ENCODE measurements around the gene FARP2. TPM values are rescaled to one million over a fixed set of nuclear protein-coding genes. Genes with fewer than 3 reads are reported as not detected.
"Not testable (repeated sequence)": the region's sequence is repeated elsewhere in the genome, so short reads cannot be mapped to it uniquely, and the experiment has no call there.

FARP2 gene
- total and polyA plus RNA-seq, 10 donors, result 9.1 to 72.8 (median 53.4) TPM

DNA sequence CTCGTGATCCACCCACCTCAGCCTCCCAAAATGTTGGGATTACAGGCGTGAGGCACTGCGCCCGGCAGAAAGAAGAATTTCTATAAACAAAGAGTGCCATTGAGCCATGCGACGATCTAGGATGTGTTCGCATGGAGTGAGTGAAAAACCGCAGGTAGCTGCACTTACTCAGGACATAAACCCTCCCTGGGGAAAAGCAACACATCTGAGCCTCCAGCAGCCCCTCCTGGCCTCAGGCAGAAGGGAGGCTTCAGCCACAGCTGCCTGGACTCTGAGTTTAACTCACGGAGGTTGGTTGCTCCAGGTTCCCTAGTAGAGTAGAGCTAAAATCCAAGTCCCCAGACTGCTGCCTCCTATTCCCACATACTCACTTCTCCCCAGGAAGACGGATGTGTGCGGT is 163.6 kb downstream of the FARP2 start:
- Histone ChIP-seq H3K36me3 (no peaks in the 10 kb centered on the region), H3K4me3 (no peak overlapping the region), H3K4me1 (peaks cover 0 to 9% (median 0%) of the 10 kb centered on the region in 6 donors), H3K27ac (no peak overlapping the region), H3K9me3 (no peaks in the 10 kb centered on the region), H3K27me3 (replicated peaks in 1 of 7) (peaks cover 0 to 34% (median 0%) of the 10 kb centered on the region in 7 donors)
- WGBS, 5 donors, result 78 to 90% (median 86%) methylated on average over 11 of the region's 11 CpGs
- TF ChIP-seq POLR2A (IDR thresholded peaks at IDR 0.05) (no peak), POLR2AphosphoS5 (IDR thresholded peaks at IDR 0.05) (no peak), CTCF (IDR thresholded peaks at IDR 0.05 in 8 of 11, conservative IDR thresholded peaks at IDR 0.05 in 3 of 11) (no peak)
- intact Hi-C loops (cut with DNase I; ENCODE audit: low total_unique reads), result no loop called here
- no peak for DNase-seq

GRCh38 chr2:241522477-241522876 is 166.4 kb downstream of the FARP2 start:
- TF ChIP-seq POLR2AphosphoS5 (IDR thresholded peaks at IDR 0.05) (no peak), POLR2A (IDR thresholded peaks at IDR 0.05) (no peak), CTCF (IDR thresholded peaks at IDR 0.05 in 8 of 11, conservative IDR thresholded peaks at IDR 0.05 in 3 of 11) (no peak)
- no peaks in the 10 kb centered on the region for H3K4me1 ChIP-seq
- no peak overlapping the region for H3K4me3 ChIP-seq
- WGBS, 5 donors, result 70 to 89% (median 79%) methylated on average over 5 of the region's 5 CpGs
- no peak for DNase-seq
- peaks cover 0 to 19% (median 13%) of the 10 kb centered on the region in 8 donors for H3K9me3 ChIP-seq
- H3K27ac ChIP-seq, result no peak overlapping the region
- peaks cover 0 to 34% (median 0%) of the 10 kb centered on the region in 7 donors for H3K27me3 ChIP-seq (replicated peaks in 1 of 7)
- no peaks in the 10 kb centered on the region for H3K36me3 ChIP-seq
- intact Hi-C loops (cut with DNase I; ENCODE audit: low total_unique reads), result no loop called here

DNA sequence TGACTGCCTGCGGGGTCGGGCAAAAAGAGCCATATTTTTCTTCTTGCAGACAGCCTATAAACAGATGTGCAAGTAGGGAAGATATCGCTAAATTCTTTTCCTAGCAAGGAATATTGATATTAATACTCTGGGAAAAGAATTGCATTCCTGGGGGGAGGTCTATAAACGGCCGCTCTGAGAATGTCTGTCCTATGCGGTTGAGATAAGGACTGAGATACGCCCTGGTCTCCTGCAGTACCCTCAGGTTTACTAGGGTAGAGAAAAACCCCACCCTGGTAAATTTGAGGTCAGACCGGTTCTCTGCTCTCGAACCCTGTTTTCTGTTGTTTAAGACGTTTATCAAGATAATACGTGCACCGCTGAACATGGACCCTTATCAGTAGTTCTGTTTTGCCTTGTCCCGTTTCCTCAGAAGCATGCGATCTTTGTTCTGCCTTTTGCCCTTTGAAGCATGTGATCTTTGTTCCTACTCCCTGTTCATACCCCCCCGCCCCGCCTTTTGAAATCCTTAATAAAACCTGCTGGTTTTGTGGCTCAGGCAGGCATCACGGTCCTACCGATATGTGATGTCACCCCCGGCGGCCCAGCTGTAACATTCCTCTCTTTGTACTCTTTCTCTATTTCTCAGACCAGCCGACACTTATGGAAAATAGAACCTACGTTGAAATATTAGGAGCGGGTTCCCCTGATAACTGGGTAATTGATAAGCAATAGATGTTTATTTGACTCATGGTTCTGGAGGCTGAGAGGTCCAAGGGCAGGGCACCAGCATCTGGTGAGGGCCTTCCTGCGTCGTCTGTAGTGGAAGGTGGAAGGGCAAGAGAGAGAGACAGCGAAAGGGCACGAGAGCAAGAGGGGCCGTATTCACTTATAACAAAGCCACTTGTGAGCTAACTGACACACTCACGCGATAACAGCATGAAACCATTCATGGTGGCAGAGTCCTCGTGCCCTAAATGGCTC is 170.0 kb downstream of the FARP2 start:
- WGBS, 5 donors, result 89 to 96% (median 93%) methylated on average over 31 of the region's 31 CpGs
- H3K27ac ChIP-seq; H3K4me3 ChIP-seq; intact Hi-C loops (cut with DNase I; ENCODE audit: low total_unique reads); H3K4me1 ChIP-seq; DNase-seq; H3K36me3 ChIP-seq: not testable (repeated sequence)
- Histone ChIP-seq H3K9me3 (peaks cover 0 to 19% (median 13%) of the 10 kb centered on the region in 8 donors), H3K27me3 (replicated peaks in 1 of 7) (peaks cover 0 to 28% (median 0%) of the 10 kb centered on the region in 7 donors)

DNA sequence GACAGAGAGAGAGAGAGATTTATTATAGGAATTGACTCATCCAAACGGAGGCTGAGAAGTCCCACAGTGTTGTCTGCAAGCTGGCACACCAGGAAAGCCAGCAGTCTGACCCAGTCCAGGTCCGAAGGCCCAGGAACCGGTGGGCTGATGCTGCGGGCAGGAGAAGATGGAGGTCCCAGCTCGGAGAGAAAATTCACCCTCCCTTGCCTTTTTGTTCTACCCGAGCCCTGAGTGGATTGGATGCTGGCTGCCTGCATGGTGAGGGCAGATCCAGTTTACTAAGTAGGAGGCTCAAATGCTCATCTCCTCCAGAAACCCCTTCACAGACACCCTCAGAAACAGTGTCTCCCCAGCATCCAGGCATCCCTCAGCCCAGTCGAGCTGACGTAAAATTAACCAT is 174.5 kb downstream of the FARP2 start:
- Histone ChIP-seq H3K27me3 (replicated peaks in 1 of 7) (peaks cover 0 to 12% (median 0%) of the 10 kb centered on the region in 7 donors), H3K4me3 (no peak overlapping the region), H3K36me3 (no peaks in the 10 kb centered on the region), H3K9me3 (peaks cover 0 to 12% (median 10%) of the 10 kb centered on the region in 8 donors), H3K27ac (no peak overlapping the region), H3K4me1 (no peaks in the 10 kb centered on the region)
- intact Hi-C loops (cut with DNase I; ENCODE audit: low total_unique reads), result no loop called here
- TF ChIP-seq POLR2A (IDR thresholded peaks at IDR 0.05), result no peak
- no peak for TF ChIP-seq CTCF (IDR thresholded peaks at IDR 0.05 in 8 of 11, conservative IDR thresholded peaks at IDR 0.05 in 3 of 11)
- no peak for TF ChIP-seq POLR2AphosphoS5 (IDR thresholded peaks at IDR 0.05)
- 73 to 82% (median 79%) methylated on average over 8 of the region's 8 CpGs for WGBS, 5 donors
- DNase-seq, result no peak

All from spleen (tissue), 11 donors.